HG03060 (cell line): ENCODE measurements around the gene BANP.
"Not testable (repeated sequence)": the region's sequence is repeated elsewhere in the genome, so short reads cannot be mapped to it uniquely, and the experiment has no call there.

ENCODE experiments used
- ATAC-seq: cut with Tn5 transposase; IDR thresholded peaks from one replicate; pipeline ENCODE4 v1.9.1; 2021; ENCODE audit warnings: low read depth, moderate number of reproducible peaks; ENCODE audit not compliant: unreplicated experiment

The BANP gene

DNA sequence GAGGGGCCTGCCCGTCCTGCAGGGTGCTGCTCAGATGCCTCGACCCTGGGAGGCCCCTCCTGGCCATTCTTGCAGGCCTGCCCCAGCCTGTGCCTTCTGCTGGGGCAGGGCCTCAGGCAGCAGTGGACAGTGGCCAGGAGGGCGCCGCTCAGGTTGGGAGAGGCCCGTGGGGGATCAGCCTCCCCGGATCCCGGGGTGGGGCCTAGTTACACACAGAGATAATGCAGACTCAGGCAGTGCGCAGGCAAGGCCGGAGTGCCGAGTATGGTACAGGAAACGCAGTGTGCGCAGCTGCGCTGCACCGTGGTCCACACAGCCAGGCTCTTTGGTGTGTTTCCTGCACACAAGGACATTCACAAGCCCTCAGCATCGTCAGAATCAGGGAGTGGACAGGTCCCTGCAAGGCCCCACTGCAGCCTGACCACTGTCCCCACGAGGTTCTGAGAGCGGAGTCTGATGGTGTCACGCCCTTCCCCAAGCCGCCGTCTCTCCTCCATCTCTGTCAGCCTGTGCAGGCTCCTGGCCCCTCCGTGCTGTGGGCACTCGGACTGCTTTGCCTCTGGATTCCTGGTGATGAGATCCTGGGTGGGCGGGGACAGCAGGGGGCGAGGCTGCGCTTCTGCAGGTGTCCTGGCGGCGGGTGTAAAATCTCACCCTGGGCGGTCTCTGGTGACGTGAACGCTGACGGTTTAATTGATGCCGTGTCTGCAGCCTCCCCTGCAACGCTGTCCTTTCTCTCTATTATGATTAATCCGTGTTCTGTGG, 141.7 kb downstream of the BANP start:
- not testable (repeated sequence) for ATAC-seq

DNA sequence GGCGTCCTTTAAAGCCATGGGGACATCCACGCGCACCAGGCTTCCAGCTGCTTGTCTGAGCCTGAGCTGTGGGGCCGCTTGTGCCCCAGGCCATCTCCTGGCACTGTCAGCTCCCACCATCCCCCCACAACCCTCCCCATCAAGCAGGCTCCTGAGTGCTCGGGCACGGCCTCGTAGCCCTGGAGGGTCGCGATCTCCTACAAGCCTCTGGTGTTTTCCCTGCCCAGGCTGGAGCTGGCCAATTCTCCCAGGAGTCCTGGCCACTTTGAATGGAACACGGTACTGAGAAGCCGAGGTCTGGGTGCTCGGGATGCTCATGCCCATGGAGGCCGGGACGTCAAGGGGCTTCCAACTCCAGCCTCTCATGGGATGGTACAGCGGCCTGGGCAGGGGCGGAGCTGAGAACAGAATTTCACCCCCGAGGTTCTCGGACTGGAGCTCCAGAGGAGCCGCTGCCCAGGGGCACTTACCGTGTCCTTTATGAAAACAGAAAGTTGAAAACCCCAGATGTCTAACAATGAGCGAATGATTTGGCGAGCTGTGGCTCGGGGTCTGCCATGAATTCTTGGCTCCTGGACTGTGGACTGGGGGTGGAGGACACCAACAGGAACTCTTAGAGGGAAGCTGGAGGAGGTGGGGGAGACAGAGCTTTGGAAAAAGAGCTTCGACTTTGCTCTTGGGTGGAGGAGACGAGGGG, 142.5 kb downstream of the BANP start:
- not testable (repeated sequence) for ATAC-seq

DNA sequence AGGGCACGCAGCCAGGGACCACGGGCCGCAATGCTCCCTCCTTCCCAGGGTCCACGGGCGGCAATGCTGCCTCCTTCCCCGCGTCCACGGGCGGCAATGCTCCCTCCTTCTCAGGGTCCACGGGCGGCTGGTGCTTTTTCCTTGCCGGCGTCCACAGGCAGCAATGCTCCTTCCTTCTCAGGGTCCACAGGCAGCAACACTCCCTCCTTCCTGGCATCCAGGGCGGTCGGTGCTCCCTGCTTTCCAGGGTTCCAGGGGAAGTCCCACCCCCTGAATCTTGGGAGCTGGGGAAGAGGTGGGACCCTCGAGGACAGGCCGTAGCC, 143.0 kb downstream of the BANP start:
- not testable (repeated sequence) for ATAC-seq

DNA sequence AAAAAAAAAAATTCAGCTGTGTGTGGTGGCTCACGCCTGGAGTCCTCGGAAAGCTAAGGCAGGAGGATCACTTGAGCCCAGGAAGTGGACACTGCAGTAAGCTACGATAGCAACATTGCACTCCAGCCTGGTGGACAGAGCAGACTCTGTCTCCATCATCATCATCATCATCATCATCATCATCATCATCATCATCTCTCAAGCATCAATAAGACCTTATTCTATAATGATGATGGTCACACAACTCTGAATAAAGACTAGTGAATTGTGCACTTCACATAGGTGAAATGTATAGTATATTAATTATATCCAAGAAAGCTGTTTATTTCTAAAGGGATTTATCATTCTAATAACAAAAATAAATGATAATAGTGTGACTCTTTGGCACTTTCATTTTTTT, 143.7 kb downstream of the BANP start:
- ATAC-seq = not testable (repeated sequence)

DNA sequence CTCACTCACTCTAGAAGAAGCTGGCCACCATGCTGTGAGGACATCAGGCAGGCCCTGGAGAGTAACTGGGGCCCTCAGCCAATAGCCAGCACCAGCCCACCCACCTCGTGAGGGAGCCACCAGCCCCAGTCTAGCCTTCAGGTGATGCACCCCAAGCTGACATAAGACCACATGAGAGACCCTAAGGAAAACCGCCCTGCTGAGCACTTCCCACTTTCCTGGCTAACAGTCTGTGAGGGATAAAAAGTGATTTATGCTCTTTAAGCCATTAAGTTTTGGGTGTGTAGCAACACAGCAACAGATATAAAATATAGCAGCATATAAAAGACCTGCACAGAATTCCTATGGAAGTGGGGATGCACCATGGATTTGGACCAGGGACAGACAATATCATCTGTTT, 145.4 kb downstream of the BANP start:
- not testable (repeated sequence) for ATAC-seq

DNA sequence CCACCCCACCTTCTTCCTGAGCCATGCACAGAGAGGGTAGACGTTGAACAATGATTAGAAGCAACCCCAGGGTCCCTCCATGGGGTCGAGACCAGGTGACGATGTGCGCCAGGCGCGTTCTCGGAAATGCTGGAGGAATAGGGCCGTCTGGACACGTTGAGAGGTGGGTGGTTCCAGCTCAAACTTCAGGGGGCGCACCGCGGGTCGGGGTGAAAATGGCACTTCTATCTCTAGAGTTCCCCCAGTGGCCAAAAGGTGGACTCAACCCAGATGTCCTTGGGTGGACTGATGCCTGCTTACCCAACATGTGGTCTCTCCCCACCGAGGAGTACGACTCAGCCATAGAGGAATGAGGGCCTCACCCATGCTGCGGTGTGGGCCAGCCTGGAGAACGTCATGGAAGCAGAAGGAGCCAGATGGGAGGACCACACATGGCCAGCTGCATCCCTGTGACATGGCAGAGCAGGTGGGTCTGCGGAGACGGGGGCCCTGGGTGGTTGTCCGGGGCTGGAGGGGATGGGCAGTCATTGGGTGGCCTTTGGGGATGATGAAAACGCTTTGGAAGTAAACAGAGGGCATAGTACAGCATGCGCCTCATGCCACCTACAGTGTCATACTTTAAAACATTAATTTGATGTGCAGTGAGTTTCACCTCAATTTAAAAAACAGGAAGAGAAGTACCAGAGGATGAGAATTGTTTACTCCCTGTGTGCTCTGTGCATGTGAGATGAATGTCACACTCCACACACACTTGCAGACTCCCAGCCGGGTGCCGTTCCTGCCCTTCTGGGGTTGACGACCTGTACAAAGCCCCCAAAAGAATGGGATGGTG, 147.7 kb downstream of the BANP start:
- ATAC-seq = not testable (repeated sequence)

DNA sequence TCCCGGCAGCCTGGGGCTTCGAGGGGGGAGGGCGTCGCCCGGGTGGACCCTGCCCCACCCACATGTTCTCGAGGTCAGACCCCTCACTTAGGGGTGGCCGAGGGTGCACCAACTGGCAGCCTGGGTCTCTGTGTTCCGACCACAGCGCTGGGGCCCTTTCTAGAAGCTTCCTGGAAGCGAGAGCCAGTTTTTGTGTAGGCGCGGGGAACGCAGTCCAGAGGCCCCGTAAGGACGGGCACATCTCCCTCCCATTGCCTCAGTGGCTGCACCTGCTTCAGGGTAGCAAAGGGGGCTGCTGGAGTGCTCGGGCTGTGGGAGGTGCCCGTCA, 148.3 kb downstream of the BANP start:
- no peak for ATAC-seq

DNA sequence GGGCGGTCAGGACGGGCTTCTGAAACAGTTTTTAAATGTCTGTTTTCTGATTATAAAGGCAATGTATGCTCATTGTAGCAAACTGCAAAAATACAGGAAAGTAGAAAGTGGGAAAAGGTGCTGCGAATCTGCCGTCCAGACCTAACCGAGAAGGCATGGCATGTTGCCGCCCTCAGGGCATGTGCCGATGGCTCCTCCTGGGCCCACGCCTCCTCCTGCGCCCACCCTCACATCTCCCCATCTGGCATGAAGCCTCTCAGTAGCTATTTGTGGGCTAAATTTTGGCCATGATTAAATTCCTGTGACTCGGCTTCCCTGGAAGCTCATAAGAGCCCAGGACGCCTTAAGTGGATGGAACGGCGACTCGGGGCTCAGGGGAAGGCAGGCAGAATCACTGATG, 148.7 kb downstream of the BANP start:
- ATAC-seq = not testable (repeated sequence)

DNA sequence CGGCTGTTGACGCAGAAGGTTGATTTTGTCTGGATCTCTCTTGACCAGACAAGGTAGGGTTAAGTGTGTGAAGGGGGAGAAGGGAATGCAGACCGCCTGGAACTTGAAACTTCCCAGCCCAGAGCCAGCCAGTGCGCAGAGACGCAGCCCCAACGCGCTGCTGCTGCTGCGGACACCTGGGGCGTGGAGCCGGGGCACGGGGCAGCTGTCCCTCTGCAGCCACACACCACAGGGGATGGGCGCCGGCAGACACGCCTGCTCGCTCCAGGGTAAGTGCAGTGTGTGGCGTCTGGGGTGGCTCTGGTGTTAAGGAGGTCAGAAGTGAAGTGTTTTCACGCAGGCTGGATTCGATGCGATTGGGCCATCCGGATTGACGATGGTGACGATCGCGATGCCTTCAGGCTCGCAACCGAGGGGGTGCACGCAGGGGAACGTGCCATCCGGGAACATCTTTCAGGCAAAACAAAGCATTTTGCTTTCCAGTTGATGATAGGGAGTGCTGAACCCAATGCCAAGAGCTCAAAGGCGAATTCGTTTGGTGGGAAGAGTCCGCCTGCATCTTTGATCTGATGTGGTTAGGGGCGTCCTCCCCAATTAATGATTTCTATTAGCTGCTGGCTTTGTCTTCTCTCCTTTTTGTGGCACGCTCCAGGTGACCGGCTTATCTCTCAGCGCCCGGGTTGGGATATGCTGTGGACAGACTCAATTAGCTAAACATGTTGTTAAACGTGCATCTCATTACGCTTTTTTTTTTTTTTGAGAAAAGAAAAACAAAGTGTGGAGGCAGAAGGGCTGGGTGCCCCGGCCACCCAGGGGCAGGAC, 149.8 kb downstream of the BANP start:
- not testable (repeated sequence) for ATAC-seq

DNA sequence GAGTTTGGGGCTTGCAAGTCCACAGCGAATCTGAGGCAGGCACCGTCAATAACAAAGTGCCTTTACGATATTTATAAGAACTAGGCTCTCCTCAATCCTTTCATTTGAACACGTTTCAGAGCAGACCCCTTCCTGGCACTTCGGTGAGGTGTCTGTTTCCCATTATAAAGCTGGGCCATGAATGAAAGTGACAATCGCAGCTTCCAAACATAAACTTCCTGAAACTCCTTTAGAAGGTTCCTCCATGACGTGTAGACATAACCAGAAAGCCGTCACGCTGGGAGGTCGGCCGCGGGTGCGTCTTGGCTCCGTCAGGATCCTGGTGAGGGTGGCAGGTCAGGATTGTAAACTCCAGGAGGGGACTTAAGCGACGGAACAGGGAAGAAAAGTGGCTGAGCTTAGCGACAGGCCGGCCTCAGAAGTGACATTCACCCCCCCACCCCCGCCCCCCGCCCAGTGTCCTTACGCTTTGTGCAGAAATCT, 150.4 kb downstream of the BANP start:
- ATAC-seq = not testable (repeated sequence)

DNA sequence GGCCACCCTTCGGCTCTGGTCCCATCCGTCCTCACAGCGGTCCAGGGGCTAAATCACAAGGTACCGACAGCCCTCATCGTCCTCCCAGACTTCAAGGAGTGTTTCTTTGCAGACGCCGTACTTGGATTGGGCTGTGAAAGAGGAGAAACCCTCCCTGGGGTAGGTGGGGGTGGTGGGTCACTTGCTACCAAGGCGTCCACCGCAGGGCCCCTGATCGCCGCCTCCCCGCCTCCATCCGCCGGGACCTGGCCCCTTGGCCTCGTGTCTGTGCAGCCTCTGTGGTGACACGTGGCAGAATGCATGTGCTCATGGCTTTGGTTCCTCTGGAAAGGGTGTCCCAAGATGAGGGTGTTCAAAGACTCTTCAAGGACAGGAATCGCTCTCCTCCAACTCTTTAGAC, 151.4 kb downstream of the BANP start:
- no peak for ATAC-seq

DNA sequence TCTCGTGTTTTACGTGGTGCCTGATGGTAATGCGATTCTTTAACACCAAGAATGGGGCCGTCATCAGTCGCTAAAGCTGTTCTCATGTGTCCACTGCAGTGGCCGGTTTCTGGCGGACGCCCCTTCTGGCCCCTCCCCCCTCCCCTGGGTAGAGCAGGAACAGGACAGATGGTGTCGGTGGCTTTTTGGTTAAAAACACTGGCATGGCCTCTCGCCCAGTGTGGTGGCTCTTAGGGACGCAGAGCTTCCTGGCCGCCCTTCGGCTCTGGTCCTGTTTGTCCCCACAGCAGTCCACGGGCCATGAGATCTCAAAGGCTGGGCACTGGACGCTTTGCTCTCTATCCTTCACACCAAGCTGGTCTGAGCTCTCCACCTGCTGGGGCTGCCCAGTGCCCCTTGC, 151.8 kb downstream of the BANP start:
- no peak for ATAC-seq

DNA sequence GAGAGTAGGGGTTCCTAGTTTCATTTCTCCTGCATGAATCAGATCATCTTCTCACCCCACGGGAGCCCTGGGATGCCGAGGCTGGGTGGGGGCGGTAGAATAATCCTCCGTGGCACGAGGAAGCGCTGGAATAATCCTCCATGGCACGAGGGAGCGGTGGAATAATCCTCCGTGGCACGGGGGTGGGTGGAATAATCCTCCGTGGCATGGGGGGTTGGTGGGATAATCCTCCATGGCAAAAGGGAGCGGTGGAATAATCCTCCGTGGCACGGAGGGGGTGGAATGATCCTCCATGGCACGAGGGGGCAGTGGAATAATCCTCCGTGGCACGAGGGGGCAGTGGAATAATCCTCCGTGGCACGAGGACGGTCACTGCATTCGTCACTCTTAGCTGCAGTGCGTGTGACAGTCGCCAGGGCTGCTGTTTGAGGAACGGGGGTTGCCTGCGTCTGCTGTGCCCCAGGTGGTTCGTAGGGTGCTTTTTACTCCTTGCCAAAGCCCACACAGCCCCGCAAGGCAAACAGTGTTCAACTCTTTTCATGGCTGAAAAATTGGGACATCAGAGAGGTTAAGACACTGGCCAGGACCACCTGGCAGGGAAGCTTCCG, 152.5 kb downstream of the BANP start:
- ATAC-seq = no peak

DNA sequence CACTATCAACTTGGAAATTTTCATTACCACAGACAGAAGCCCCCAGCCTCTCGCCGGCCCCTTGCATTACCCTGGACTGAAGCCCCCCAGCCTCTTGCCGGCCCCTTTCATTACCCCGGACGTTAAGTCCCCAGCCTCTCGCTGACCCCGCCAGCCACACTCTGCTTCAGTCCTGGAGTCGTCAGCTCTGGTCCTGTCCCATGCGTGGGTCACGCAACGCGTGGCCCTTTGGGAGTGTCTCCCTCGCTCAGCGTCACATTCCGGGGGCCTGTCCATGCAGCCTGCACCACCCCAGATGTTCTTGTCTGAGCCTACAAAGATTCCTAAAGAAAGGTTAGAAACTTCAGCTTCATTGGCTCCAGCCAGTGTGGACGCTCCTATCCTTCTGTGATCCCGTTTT, 153.1 kb downstream of the BANP start:
- ATAC-seq = not testable (repeated sequence)

DNA sequence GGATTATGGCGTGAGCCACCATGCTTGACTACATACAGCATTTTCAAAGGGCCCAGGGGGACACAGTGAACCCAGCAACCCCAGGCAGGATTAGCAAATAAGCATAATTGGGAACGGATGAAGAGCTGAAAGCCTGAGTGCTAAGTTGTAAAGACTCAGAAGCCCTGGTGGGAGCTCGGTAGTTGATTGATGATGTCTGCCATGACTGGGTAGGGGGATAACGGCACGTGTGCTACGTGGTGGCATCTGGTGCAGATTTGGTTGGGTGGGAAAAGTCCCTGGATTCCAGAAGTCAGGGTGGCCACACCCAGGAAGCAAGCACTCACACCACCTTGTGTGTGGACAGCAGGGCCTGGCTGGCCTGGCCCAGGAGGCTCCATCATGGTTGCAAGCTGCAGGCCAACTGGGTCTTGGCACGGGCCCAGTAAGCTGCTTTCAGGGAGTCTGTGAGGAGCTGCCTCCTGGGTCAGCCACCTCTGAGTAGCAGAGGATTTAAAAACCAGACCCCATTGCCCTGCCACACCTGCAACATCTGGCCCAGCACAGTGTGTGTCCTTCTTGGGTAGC, 154.4 kb downstream of the BANP start:
- not testable (repeated sequence) for ATAC-seq

DNA sequence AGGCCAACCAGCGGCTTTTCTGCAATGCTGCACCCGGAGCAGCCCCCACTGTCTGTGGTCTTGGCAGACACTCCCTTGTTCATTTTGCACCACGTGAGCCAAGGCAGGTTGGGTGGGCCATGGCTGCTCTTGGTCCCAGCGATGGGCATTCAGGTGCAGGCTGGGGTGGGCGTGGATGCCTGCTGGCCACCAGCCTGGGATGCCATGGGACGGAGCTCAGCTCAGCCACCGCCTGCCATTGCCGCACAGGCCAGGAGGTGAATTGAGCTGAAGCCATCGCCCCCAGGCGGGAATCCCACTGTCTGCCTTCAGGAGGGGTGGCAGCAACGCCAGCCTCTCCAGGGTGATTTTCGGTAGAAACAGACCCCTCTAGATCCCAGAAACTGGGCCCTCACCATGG, 155.3 kb downstream of the BANP start:
- not testable (repeated sequence) for ATAC-seq

DNA sequence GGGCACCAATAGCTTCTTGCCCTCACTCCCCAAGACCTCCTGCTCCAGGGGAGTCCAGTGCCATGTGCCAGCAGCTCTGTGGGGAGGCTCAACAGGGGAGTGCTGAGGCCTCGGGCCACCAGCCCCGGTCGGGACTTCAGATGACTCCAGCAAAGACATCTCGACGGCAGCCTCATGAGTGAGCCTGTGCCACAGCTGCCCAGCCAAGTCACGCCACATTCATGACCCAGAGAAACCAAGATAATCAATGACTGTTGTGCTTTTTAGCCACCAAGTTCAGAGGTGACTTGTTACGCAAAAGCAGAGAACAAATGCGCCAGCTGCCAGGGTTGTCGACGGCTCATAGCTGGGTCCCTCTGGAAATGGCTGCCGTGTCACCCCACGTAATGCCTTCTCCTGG, 157.5 kb downstream of the BANP start:
- ATAC-seq = no peak

DNA sequence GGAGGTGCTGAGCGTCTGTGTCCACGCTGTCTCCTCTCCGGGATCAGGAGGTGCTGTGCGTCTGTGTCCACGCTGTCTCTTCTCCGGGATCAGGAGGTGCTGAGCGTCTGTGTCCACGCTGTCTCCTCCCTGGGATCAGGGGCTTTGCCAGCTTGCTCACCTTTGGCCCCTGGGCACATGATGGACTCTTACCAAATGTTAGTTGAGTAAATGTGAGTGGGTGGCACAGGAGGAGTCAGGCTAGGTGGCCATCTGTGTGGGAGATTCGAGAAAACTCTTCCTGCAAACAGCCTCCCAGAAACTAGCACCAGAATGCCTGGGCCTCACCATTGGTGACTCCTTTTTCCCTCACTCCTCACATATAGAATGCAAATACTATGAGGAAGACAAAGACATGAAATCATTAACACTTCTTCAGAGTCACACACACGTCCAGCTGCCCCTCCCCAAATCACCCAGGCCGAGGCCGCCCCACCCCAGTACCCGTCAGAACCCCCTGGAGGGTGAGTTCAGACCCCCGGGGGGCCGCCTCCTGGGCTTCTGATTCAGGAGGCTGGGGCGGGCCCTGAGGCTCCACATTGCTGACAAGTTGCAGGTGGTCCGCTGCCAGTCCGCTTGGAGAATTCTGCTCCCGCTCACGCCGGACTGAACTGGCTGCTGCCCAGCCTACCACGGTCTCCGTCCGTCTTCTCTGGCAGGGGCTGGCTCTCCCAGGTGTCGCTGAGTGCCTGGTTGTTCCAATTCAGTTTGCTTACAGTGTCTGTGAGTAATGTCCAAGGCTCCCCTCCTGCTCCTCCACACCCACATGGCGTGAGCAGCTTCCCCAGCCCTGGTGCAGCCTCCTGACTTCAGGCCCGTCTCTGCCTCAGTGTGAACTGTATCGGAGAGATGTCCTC, 158.7 kb downstream of the BANP start:
- not testable (repeated sequence) for ATAC-seq
